Astrocyte of the spinal cord (primary cell): Measurements from ENCODE around the gene RET.

Experiments used
- DNase-seq: peaks from one replicate; pipeline ENCODE4 v3.0.0; 2011; ENCODE audit warnings: low read depth, low spot score
- H3K4me3 ChIP-seq: 2 replicates; pipeline ENCODE4 v1.5.1; 2011; ENCODE audit warnings: low read depth, mild to moderate bottlenecking, low read length, moderate library complexity
- in situ Hi-C: cut with HindIII; loops from 2 replicates; pipeline ENCODE4 v1.10.0; 2017; ENCODE audit warnings: low sequenced_read_pairs
- TF ChIP-seq, protein P1 (sequence below): IDR thresholded peaks from 2 replicates; pipeline ENCODE4 v1.5.1; 2012; ENCODE audit warnings: low read depth, mild to moderate bottlenecking, low read length, inconsistent platforms

RET gene

DNA sequence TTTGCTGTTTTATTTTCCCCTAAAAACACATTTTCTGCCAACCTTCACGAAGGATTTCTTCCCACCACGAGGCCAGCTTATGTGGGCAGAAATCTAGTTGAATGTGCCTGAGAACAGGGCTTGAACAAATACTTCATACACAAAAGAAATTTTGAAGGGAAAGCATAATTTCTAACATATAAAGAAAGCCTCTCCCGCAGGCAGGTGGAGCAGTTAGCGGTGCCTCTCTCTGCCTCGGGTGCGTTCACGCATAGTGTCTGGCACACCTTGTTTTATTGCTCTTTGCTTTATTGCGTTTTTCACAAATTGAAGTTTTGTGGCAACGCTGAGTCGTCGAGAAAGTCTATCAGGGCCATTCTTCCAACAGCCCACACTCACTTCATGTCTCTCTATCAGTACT is 54.4 kb downstream of the RET start:
- DNase-seq = no peak
- H3K4me3 ChIP-seq = no peak overlapping the region
- TF ChIP-seq, protein P1, sequence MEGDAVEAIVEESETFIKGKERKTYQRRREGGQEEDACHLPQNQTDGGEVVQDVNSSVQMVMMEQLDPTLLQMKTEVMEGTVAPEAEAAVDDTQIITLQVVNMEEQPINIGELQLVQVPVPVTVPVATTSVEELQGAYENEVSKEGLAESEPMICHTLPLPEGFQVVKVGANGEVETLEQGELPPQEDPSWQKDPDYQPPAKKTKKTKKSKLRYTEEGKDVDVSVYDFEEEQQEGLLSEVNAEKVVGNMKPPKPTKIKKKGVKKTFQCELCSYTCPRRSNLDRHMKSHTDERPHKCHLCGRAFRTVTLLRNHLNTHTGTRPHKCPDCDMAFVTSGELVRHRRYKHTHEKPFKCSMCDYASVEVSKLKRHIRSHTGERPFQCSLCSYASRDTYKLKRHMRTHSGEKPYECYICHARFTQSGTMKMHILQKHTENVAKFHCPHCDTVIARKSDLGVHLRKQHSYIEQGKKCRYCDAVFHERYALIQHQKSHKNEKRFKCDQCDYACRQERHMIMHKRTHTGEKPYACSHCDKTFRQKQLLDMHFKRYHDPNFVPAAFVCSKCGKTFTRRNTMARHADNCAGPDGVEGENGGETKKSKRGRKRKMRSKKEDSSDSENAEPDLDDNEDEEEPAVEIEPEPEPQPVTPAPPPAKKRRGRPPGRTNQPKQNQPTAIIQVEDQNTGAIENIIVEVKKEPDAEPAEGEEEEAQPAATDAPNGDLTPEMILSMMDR = no peak
- in situ Hi-C loops = no loop called here

DNA sequence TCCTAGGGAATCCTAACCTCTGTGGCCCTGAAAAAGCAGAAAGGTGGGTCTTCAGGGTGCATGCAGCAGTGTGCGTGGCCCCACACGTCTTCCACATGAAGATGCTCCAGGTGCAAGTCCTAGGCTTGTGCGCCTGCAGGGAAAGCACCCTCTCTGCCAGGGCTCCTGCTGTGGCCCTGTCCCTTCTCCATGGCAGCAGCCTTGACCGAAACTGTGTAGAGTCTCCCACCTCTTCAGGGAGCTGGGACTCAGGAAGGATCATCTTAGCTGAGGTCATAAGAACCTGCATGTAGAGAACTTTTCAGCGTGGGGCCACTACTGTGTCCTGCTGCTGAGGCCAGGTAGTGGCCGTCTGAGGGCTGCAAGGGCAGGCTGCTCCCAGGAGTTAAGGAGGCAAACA is 55.0 kb downstream of the RET start:
- H3K4me3 ChIP-seq = no peak overlapping the region
- no peak for DNase-seq
- in situ Hi-C loops = no loop called here
- TF ChIP-seq, protein P1 = no peak

DNA sequence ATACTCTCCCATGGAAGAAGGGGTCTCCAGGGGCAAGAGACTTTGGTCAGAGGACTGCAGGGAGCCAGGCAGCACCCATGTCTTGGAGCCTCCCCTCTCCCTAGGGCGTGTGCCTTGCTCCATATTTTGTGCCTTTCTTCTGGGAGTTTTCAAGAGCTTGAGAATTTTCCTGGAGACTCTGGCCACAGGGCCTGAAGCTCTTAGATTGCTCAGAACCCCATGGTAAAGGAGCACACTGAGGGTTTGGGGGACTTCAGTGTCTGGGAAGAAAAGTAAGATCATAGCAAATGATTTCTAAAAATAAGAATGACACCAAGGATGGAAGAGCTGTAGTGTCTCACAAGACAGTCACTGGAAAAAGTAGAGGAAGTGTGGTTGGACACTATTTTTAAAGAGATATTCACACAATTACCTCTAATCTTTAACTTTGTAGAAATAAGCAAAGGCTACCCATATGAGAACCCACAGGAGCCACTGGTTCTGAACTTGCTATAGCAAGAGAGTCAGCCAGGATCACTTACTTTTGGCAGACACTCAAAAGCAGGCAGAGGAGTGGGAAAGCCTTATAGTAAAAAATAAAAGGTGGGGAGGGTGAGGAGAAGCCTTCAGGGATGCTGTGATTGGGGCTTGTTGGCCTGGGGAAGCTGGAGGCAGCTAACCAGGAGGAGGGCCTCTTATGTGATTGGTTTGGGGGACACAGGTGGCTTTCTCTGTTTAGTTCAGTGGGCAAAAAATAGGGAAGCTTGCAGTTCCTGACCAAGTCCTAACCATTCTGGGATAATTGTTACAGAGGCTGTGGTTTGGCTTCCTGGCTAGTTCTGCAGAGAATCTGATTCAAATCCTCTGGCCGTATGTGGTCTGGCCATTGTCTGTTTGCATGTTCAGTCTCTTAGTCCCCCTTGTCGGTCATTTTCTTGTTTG is 56.3 kb downstream of the RET start:
- H3K4me3 ChIP-seq = no peak overlapping the region
- no peak for DNase-seq
- TF ChIP-seq, protein P1 = no peak
- in situ Hi-C loops = no loop called here

DNA sequence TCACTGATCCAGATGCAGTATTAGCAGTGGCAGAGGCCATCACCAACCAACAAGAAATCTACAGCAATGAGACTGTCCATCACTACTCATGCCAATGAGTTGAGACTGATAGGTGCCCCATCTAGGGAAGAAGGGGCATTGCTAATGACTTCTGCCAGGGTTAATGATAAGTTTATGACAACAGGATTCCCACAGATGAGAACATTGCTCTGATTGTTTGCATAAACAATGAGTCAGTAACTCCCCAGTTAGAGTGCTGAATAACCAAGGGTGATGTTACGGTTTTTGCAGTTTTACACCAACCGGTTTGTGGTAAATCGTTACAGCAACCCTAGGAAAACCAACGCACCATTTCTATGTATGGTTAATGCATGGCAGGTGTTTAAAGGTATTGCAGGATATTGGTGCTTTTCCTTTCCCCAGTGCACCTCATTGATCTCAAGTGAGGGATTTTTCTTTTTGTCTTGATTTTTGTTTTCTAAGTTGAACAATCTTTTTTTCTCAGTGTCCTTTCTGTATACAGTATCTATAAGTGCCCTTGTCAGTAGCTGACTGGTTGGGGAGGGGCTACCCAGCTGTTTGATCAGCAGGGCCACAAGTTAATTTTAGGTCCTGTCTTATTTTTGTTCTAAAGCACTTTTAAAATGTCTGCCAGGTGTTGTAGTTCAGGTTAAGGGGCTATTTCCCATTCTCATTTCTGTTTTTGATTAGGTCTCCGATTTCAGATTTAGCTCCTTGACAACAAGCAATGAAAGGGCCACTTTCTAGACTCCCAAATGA is 57.4 kb downstream of the RET start:
- H3K4me3 ChIP-seq = no peak overlapping the region
- DNase-seq = no peak
- TF ChIP-seq, protein P1 = no peak
- in situ Hi-C loops = no loop called here

DNA sequence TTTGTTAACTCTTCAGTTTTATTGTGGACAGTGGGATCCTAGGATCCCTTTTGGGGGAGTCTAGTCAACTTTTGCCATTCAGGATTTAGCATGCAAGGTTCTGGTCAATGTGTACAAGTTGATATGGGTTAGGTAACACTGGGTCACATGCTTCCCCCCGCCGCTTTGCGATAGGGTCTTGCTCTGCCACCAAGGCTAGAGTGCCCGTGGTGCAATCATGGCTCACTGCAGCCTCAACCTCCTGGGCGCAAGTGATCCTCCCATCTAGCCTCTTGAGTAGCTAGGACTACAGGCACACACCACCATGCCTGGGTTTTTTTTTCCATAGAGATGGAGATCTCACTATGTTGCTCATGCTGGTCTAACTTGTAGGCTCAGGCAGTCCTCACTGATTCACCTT is 58.2 kb downstream of the RET start:
- in situ Hi-C loops = no loop called here
- TF ChIP-seq, protein P1 = no peak
- H3K4me3 ChIP-seq = no peak overlapping the region
- DNase-seq = no peak

DNA sequence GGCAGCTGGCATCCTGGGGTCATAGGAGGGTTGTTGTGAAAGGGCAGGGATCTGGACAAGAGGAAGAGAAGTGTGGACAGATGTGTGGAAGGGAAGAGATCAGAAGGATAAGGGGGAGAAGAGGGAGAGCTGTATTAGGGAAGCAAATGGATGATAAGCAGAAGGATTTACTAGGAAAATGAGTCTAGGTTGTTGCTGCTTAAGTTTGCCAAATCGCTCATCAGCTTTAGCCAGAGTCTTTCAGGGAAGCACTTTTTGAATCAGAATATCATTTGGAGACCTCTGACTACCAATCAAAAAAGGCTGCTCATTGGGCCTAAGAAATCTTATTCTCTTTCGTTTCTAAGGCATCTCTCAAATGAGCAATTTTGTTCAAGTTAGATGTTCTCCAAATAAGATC is 58.8 kb downstream of the RET start:
- DNase-seq = no peak
- TF ChIP-seq, protein P1 = no peak
- in situ Hi-C loops = no loop called here
- no peak overlapping the region for H3K4me3 ChIP-seq
